Smooth muscle cell (in vitro differentiated cells): ENCODE data around the gene GABRD. TPM values are rescaled to one million over a fixed set of nuclear protein-coding genes. Genes with fewer than 3 reads are reported as not detected.

ENCODE experiments used
- DNase-seq: peaks from one replicate; lab custom pipeline; 2025; ENCODE audit not compliant: unreplicated experiment; lab: John Stamatoyannopoulos, UW
- H2AFZ ChIP-seq: fragments of 200-600 bp; sonication (generic); 2 replicates; pipeline ENCODE4 v1.6.0; 2016; ENCODE audit warnings: antibody characterized with exemption, low read depth, mild to moderate bottlenecking
- H3F3A ChIP-seq: fragments of 200-600 bp; sonication (generic); 2 replicates; pipeline ENCODE4 v1.6.0; 2017; ENCODE audit warnings: antibody characterized with exemption, low read depth
- H3K27ac ChIP-seq: fragments of 200-600 bp; sonication (generic); 2 replicates; pipeline ENCODE4 v1.5.1; 2016; ENCODE audit warnings: low read depth, mild to moderate bottlenecking
- H3K27me3 ChIP-seq: fragments of 200-600 bp; sonication (generic); 2 replicates; pipeline ENCODE4 v1.6.1; 2016; ENCODE audit warnings: low read depth, mild to moderate bottlenecking
- H3K36me3 ChIP-seq: fragments of 200-600 bp; sonication (generic); 2 replicates; pipeline ENCODE4 v1.5.1; 2016; ENCODE audit warnings: low read depth
- H3K4me1 ChIP-seq: fragments of 200-600 bp; sonication (generic); 2 replicates; pipeline ENCODE4 v1.5.1; 2016; ENCODE audit warnings: low read depth
- H3K4me2 ChIP-seq: fragments of 200-600 bp; sonication (generic); 2 replicates; pipeline ENCODE4 v1.6.0; 2016; ENCODE audit warnings: mild to moderate bottlenecking
- H3K4me3 ChIP-seq: fragments of 200-600 bp; sonication (generic); 2 replicates; pipeline ENCODE4 v1.5.1; 2016; ENCODE audit warnings: mild to moderate bottlenecking
- H3K79me2 ChIP-seq: fragments of 200-600 bp; sonication (generic); 2 replicates; pipeline ENCODE4 v1.6.0; 2016; ENCODE audit warnings: low read depth, mild to moderate bottlenecking
- H3K9ac ChIP-seq: fragments of 200-600 bp; sonication (generic); 2 replicates; pipeline ENCODE4 v1.6.0; 2016; ENCODE audit warnings: low read depth
- H3K9me3 ChIP-seq: fragments of 200-600 bp; sonication (generic); replicated peaks from 2 replicates; pipeline ENCODE4 v1.5.1; 2016; ENCODE audit warnings: low read depth
- H4K20me1 ChIP-seq: fragments of 200-600 bp; sonication (generic); 2 replicates; pipeline ENCODE4 v1.6.0; 2016; ENCODE audit warnings: low read depth
- CTCF ChIP-seq: fragments of 200-600 bp; sonication (generic); IDR thresholded peaks from 2 replicates; pipeline ENCODE4 v1.5.1; 2017; ENCODE audit warnings: borderline replicate concordance, mild to moderate bottlenecking, antibody characterized with exemption; ENCODE audit not compliant: insufficient read depth, poor library complexity, severe bottlenecking
- WGBS: methylation state at CpG from one replicate; pipeline ENCODE4 v1.1.7; 2016; ENCODE audit warnings: low lambda C conversion rate; 5-methylcytosine and 5-hydroxymethylcytosine counted together
- polyA plus RNA-seq: library from polyadenylated mRNA; unstranded; fragments of >200 nt; fragmentation: Nextera tagmentation; extraction: Ambion mirVana; gene quantifications from 2 replicates; pipeline ENCODE4 v1.2.1, GENCODE V29; 2016
- total RNA-seq: library from RNA; depleted of rRNA; stranded (reverse); fragments of >200 nt; gene quantifications from 2 replicates; pipeline ENCODE4 v1.2.3, GENCODE V29; 2014

Gene GABRD
- total and polyA plus RNA-seq, 2 experiments from 2014 or later = not detected

GRCh38 chr1:1996207-1996651 lies 22.9 kb upstream of the GABRD start:
- Histone ChIP-seq H3F3A (no peaks in the 10 kb centered on the region), H4K20me1 (no peaks in the 10 kb centered on the region), H3K4me3 (no peak overlapping the region), H3K27me3 (no peaks in the 10 kb centered on the region), H3K27ac (no peak overlapping the region), H3K9ac (no peak overlapping the region), H3K9me3 (no peaks in the 10 kb centered on the region), H3K36me3 (no peaks in the 10 kb centered on the region), H3K79me2 (no peaks in the 10 kb centered on the region), H2AFZ (no peak overlapping the region), H3K4me2 (no peak overlapping the region), H3K4me1 (no peaks in the 10 kb centered on the region)
- 79% methylated on average over 12 of the region's 12 CpGs for WGBS
- TF ChIP-seq CTCF = no peak
- no peak for DNase-seq

GRCh38 chr1:1997576-1997975 lies 21.6 kb upstream of the GABRD start:
- no peaks in the 10 kb centered on the region for H3K4me1 ChIP-seq
- no peaks in the 10 kb centered on the region for H3K27me3 ChIP-seq
- H3K36me3 ChIP-seq = no peaks in the 10 kb centered on the region
- no peak overlapping the region for H3K4me2 ChIP-seq
- no peaks in the 10 kb centered on the region for H4K20me1 ChIP-seq
- no peaks in the 10 kb centered on the region for H3F3A ChIP-seq
- H3K79me2 ChIP-seq = no peaks in the 10 kb centered on the region
- 86% methylated on average over 6 of the region's 6 CpGs for WGBS
- H2AFZ ChIP-seq = no peak overlapping the region
- H3K9ac ChIP-seq = no peak overlapping the region
- H3K4me3 ChIP-seq = no peak overlapping the region
- no peak for TF ChIP-seq CTCF
- H3K27ac ChIP-seq = no peak overlapping the region
- DNase-seq = no peak
- no peaks in the 10 kb centered on the region for H3K9me3 ChIP-seq

- H3K27ac ChIP-seq = no peak overlapping the region
- H3K4me3 ChIP-seq = no peak overlapping the region
- TF ChIP-seq CTCF = no peak
- H3K36me3 ChIP-seq = no peaks in the 10 kb centered on the region
- H3K4me2 ChIP-seq = no peak overlapping the region
- H2AFZ ChIP-seq = no peak overlapping the region
- H3K27me3 ChIP-seq = no peaks in the 10 kb centered on the region
- DNase-seq = no peak
- peaks cover 3% of the 10 kb centered on the region for H3K4me1 ChIP-seq
- H3K9ac ChIP-seq = no peak overlapping the region
- no peaks in the 10 kb centered on the region for H4K20me1 ChIP-seq
- no peaks in the 10 kb centered on the region for H3K9me3 ChIP-seq
- H3K79me2 ChIP-seq = no peaks in the 10 kb centered on the region
- WGBS = 93% methylated on average over 7 of the region's 7 CpGs
- no peaks in the 10 kb centered on the region for H3F3A ChIP-seq
These were observed 18.7 kb upstream of the GABRD start for GRCh38 chr1:2000432-2000831.

DNA sequence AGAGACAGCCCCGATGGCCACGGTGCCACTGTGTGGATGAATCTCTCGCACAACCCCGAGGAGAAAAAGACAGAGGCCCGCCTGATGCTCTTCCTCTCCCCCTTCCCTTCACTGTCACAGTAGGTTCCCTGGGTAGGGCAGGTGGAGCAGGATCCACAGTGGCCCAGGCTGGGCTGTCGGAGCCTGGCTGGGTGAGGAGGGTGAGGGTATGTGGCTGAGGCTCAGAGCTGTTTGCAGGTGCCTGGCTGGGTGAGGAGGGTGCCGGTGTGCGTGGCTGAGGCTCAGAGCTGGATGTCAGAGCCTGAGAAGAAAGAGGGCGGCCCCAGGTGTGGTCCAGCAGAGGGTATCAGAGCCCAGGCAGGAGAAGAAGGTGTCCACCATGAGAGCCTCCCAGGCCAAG lies 18.3 kb upstream of the GABRD start:
- Histone ChIP-seq H3K27me3 (no peaks in the 10 kb centered on the region), H3K9ac (no peak overlapping the region), H3K4me3 (no peak overlapping the region), H3F3A (no peaks in the 10 kb centered on the region), H3K4me2 (no peak overlapping the region), H3K79me2 (no peaks in the 10 kb centered on the region), H3K27ac (no peak overlapping the region), H3K9me3 (no peaks in the 10 kb centered on the region), H3K4me1 (peaks cover 3% of the 10 kb centered on the region), H2AFZ (no peak overlapping the region), H4K20me1 (no peaks in the 10 kb centered on the region), H3K36me3 (no peaks in the 10 kb centered on the region)
- no peak for TF ChIP-seq CTCF
- no peak for DNase-seq
- 94% methylated on average over 9 of the region's 9 CpGs for WGBS
